Esophagus squamous epithelium (tissue), 4 donors: ENCODE data around the gene NEFH.

Experiments used
- POLR2A ChIP-seq, 4 donors: fragments of 450-650 bp; IDR thresholded peaks; one replicate each; pipeline ENCODE4 v1.6.1; 2017; ENCODE audit warnings: antibody characterized with exemption in 4 of 4, mild to moderate bottlenecking in 4 of 4, moderate library complexity in 3 of 4
- TF ChIP-seq, protein P1 (sequence below), 6 experiments: fragments of 450-650 bp in 4 of 6; fragments of 200-600 bp in 2 of 6; sonication (generic) in 2 of 6; IDR thresholded peaks; one replicate each; pipeline ENCODE4 v1.5.1; 2016 to 2019; ENCODE audit warnings: antibody characterized with exemption in 6 of 6, mild to moderate bottlenecking in 4 of 6, moderate library complexity in 4 of 6

- no peak for TF ChIP-seq POLR2A (IDR thresholded peaks at IDR 0.05)
- TF ChIP-seq, protein P1, sequence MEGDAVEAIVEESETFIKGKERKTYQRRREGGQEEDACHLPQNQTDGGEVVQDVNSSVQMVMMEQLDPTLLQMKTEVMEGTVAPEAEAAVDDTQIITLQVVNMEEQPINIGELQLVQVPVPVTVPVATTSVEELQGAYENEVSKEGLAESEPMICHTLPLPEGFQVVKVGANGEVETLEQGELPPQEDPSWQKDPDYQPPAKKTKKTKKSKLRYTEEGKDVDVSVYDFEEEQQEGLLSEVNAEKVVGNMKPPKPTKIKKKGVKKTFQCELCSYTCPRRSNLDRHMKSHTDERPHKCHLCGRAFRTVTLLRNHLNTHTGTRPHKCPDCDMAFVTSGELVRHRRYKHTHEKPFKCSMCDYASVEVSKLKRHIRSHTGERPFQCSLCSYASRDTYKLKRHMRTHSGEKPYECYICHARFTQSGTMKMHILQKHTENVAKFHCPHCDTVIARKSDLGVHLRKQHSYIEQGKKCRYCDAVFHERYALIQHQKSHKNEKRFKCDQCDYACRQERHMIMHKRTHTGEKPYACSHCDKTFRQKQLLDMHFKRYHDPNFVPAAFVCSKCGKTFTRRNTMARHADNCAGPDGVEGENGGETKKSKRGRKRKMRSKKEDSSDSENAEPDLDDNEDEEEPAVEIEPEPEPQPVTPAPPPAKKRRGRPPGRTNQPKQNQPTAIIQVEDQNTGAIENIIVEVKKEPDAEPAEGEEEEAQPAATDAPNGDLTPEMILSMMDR (IDR thresholded peaks at IDR 0.05) = no peak
Measured at GRCh38 chr22:29451863-29452262, 28.2 kb upstream of the NEFH start.
